SK-N-SH (cell line): ENCODE measurements around the gene CFAP100. TPM values are rescaled to one million over a fixed set of nuclear protein-coding genes. Genes with fewer than 3 reads are reported as not detected.

Experiments
- CTCF ChIA-PET: fragments of 300-600, 350-600 bp; formaldehyde crosslinking; extraction: SDS; loops from one replicate; lab custom pipeline; 2021; lab: Yijun Ruan, JAX
- POLR2A ChIA-PET: fragments of 350-600 bp; sonication (Branson Sonifier 250); formaldehyde crosslinking; extraction: SDS; loops from one replicate; lab custom pipeline; 2020; ENCODE audit warnings: antibody characterized with exemption, inconsistent platforms; lab: Yijun Ruan, JAX
- DNase-seq: peaks from one replicate; pipeline ENCODE4 v3.0.0; 2012
- H2AFZ ChIP-seq: fragments of 200-600 bp; sonication (generic); 2 replicates; pipeline ENCODE4 v1.8.1; 2016; ENCODE audit warnings: antibody characterized with exemption, mild to moderate bottlenecking, low read depth
- H3F3A ChIP-seq: fragments of 200-600 bp; sonication (generic); replicated peaks from 2 replicates; pipeline ENCODE3; 2016; ENCODE audit warnings: antibody characterized with exemption, mild to moderate bottlenecking; ENCODE audit not compliant: insufficient read depth
- H3K27ac ChIP-seq, 2 experiments: fragments of 200-500 bp in 1 of 2; fragments of 200-600 bp in 1 of 2; sonication (Bioruptor generic) in 1 of 2; sonication (generic), shearing (Covaris generic) in 1 of 2; 2 replicates each; pipeline versions ENCODE4 v1.5.1 to v1.6.1; 2014 to 2016; ENCODE audit warnings: low read depth in 2 of 2, inconsistent platforms in 1 of 2, low read length in 1 of 2, mild to moderate bottlenecking in 1 of 2, mixed read lengths in 1 of 2
- H3K27me3 ChIP-seq: fragments of 200-600 bp; sonication (generic), shearing (Covaris generic); 2 replicates; pipeline ENCODE4 v1.6.1; 2016; ENCODE audit warnings: mixed run types; ENCODE audit not compliant: insufficient read depth
- H3K36me3 ChIP-seq, 2 experiments: fragments of 200-500 bp in 1 of 2; fragments of 200-600 bp in 1 of 2; sonication (Bioruptor generic) in 1 of 2; sonication (generic) in 1 of 2; replicated peaks in 1 of 2; 2 replicates each; pipeline versions ENCODE3 to v1.5.1; 2014 to 2016; ENCODE audit warnings: low read length in 1 of 2, mild to moderate bottlenecking in 1 of 2; ENCODE audit not compliant: insufficient read depth in 2 of 2, control insufficient read depth in 1 of 2
- H3K4me1 ChIP-seq, 2 experiments: fragments of 200-500 bp in 1 of 2; fragments of 200-600 bp in 1 of 2; sonication (Bioruptor generic) in 1 of 2; sonication (generic), shearing (Covaris generic) in 1 of 2; 2 replicates each; pipeline versions ENCODE4 v1.5.1 to v1.6.1; 2014 to 2016; ENCODE audit warnings: low read depth in 1 of 2, low read length in 1 of 2, mixed run types in 1 of 2; ENCODE audit not compliant: insufficient read depth in 2 of 2, control insufficient read depth in 1 of 2
- H3K4me2 ChIP-seq: fragments of 200-600 bp; sonication (generic), shearing (Covaris generic); 2 replicates; pipeline ENCODE4 v1.6.1; 2017; ENCODE audit warnings: mixed run types
- H3K4me3 ChIP-seq, 2 experiments: fragments of 200-500 bp in 1 of 2; fragments of 200-600 bp in 1 of 2; sonication (Bioruptor generic) in 1 of 2; sonication (generic), shearing (Covaris generic) in 1 of 2; 2 replicates each; pipeline versions ENCODE4 v1.5.1 to v1.8.1; 2014 to 2016; ENCODE audit warnings: low read depth in 2 of 2, inconsistent platforms in 1 of 2, low read length in 1 of 2, mild to moderate bottlenecking in 1 of 2, mixed read lengths in 1 of 2, moderate library complexity in 1 of 2
- H3K79me2 ChIP-seq: fragments of 200-600 bp; sonication (generic); 2 replicates; pipeline ENCODE4 v1.8.1; 2017; ENCODE audit warnings: mild to moderate bottlenecking; ENCODE audit not compliant: insufficient read depth
- H3K9ac ChIP-seq: fragments of 200-600 bp; sonication (generic); 2 replicates; pipeline ENCODE4 v1.6.1; 2017; ENCODE audit warnings: mixed run types
- H3K9me2 ChIP-seq: fragments of 200-600 bp; sonication (generic); 2 replicates; pipeline ENCODE4 v1.6.1; 2017; ENCODE audit warnings: mixed run types
- H3K9me3 ChIP-seq: fragments of 200-600 bp; sonication (generic); 2 replicates; pipeline ENCODE4 v1.6.1; 2017; ENCODE audit warnings: mixed run types, mild to moderate bottlenecking, moderate library complexity
- H4K20me1 ChIP-seq: fragments of 200-600 bp; sonication (generic); 2 replicates; pipeline ENCODE4 v1.6.1; 2017; ENCODE audit warnings: mild to moderate bottlenecking, mixed run types; ENCODE audit not compliant: insufficient read depth
- CTCF ChIP-seq: fragments of 200-600 bp; sonication (generic); IDR thresholded peaks from 2 replicates; pipeline ENCODE4 v1.6.1; 2017; ENCODE audit warnings: antibody characterized with exemption, mild to moderate bottlenecking, moderate library complexity
- ELF1 ChIP-seq: IDR thresholded peaks from 2 replicates; pipeline ENCODE4 v1.4.0; 2012
- EZH2phosphoT487 ChIP-seq: fragments of 200-600 bp; sonication (generic); IDR thresholded peaks from 2 replicates; pipeline ENCODE4 v1.6.1; 2017; ENCODE audit warnings: low read depth, mixed run types, mild to moderate bottlenecking, antibody characterized with exemption, moderate library complexity, borderline replicate concordance
- FOSL2 ChIP-seq: IDR thresholded peaks from 2 replicates; pipeline ENCODE4 v1.4.0; 2012; ENCODE audit warnings: low read depth, mild to moderate bottlenecking, moderate library complexity, borderline replicate concordance
- FOXM1 ChIP-seq: IDR thresholded peaks from 2 replicates; pipeline ENCODE4 v1.4.0; 2012; ENCODE audit warnings: low read depth, mild to moderate bottlenecking
- GABPA ChIP-seq: IDR thresholded peaks from 2 replicates; pipeline ENCODE4 v1.4.0; 2012; ENCODE audit warnings: low read depth, mild to moderate bottlenecking
- IRF3 ChIP-seq: fragments of 150-350 bp; IDR thresholded peaks from 2 replicates; pipeline ENCODE4 v1.6.1; 2016; ENCODE audit warnings: mild to moderate bottlenecking, low read depth, low read length
- JUND ChIP-seq: IDR thresholded peaks from 2 replicates; pipeline ENCODE4 v1.4.0; 2012
- MEF2A ChIP-seq: IDR thresholded peaks from 2 replicates; pipeline ENCODE4 v1.4.0; 2012; ENCODE audit warnings: low read depth, borderline replicate concordance
- PBX3 ChIP-seq: IDR thresholded peaks from 2 replicates; pipeline ENCODE4; 2012
- RAD21 ChIP-seq: IDR thresholded peaks from 2 replicates; pipeline ENCODE4 v1.6.1; 2012; ENCODE audit warnings: mild to moderate bottlenecking, low read length
- RXRA ChIP-seq: IDR thresholded peaks from 2 replicates; pipeline ENCODE4 v1.4.0; 2012; ENCODE audit warnings: low read depth, mild to moderate bottlenecking, borderline replicate concordance
- SIN3A ChIP-seq: IDR thresholded peaks from 2 replicates; pipeline ENCODE4 v1.6.1; 2012; ENCODE audit warnings: low read depth, mild to moderate bottlenecking, low read length, moderate library complexity, borderline replicate concordance
- SMC3 ChIP-seq: IDR thresholded peaks from 2 replicates; pipeline ENCODE4 v1.6.1; 2012; ENCODE audit warnings: low read depth, low read length, improper control_type of control experiment
- TCF12 ChIP-seq: IDR thresholded peaks from 2 replicates; pipeline ENCODE4 v1.4.0; 2012
- USF2 ChIP-seq: fragments of 150-350 bp; IDR thresholded peaks from 2 replicates; pipeline ENCODE4 v1.6.1; 2017; ENCODE audit warnings: antibody characterized with exemption, low read length, low read depth, borderline replicate concordance
- YY1 ChIP-seq: IDR thresholded peaks from 2 replicates; pipeline ENCODE4 v1.4.0; 2012; ENCODE audit warnings: low read depth, mild to moderate bottlenecking
- ZBTB33 ChIP-seq: IDR thresholded peaks from 2 replicates; pipeline ENCODE4 v1.4.0; 2012; ENCODE audit warnings: low read depth, borderline replicate concordance
- WGBS: methylation state at CpG from one replicate; pipeline ENCODE4 v1.1.6; 2017; ENCODE audit warnings: low lambda C conversion rate; 5-methylcytosine and 5-hydroxymethylcytosine counted together
- polyA plus RNA-seq, 3 experiments: library from polyadenylated mRNA; depleted of rRNA; stranded (reverse); fragments of >200 nt; gene quantifications; 2 replicates each; pipeline ENCODE4 v1.2.3, GENCODE V29; 2012

Gene CFAP100
- polyA plus RNA-seq, 1 of the 3 experiments (the other 2 are of a cell fraction), result not detected

GRCh38 chr3:126448136-126448892, 53.6 kb downstream of the CFAP100 start:
- CTCF ChIA-PET, result interaction anchor here (0.6 kb wide), 1 partner anchor 26 kb away, joined by 3 read pairs; no protein-coding TSS in a partner anchor
- no peaks in the 10 kb centered on the region for H3K9me2 ChIP-seq

GRCh38 chr3:126448893-126449180, 54.1 kb downstream of the CFAP100 start:
- H3K36me3 ChIP-seq, result peaks cover 24 to 35% of the 10 kb centered on the region in 2 experiments
- H3K9me3 ChIP-seq, result no peaks in the 10 kb centered on the region
- H3K27ac ChIP-seq, result no peak overlapping the region
- no peak overlapping the region for H3K9ac ChIP-seq
- CTCF ChIA-PET, result no interaction called here
- H3K4me2 ChIP-seq, result no peak overlapping the region
- H3K4me3 ChIP-seq, result no peak overlapping the region
- no peaks in the 10 kb centered on the region for H3K79me2 ChIP-seq
- H3K27me3 ChIP-seq, result no peaks in the 10 kb centered on the region
- POLR2A ChIA-PET, result no interaction called here
- H3K9me2 ChIP-seq, result no peaks in the 10 kb centered on the region
- no peaks in the 10 kb centered on the region for H3F3A ChIP-seq
- H3K4me1 ChIP-seq, result no peaks in the 10 kb centered on the region; a peak in 1 of 4 replicates
- WGBS, result 100% methylated on average over 1 of the region's 8 CpGs
- DNase-seq, result no peak
- no peak overlapping the region for H2AFZ ChIP-seq
- no peaks in the 10 kb centered on the region for H4K20me1 ChIP-seq
- TF ChIP-seq ELF1 (no peak), FOXM1 (no peak), USF2 (no peak), CTCF (no peak), PBX3 (no peak), GABPA (no peak), EZH2phosphoT487 (no peak), TCF12 (no peak), ZBTB33 (no peak)

More at GRCh38 chr3:126448136-126448892, 53.6 kb downstream of the CFAP100 start:
- H3K9me3 ChIP-seq, result no peaks in the 10 kb centered on the region
- H3K4me1 ChIP-seq, result no peaks in the 10 kb centered on the region; a peak in 1 of 4 replicates
- no peaks in the 10 kb centered on the region for H4K20me1 ChIP-seq
- peaks cover 24 to 35% of the 10 kb centered on the region in 2 experiments for H3K36me3 ChIP-seq
- no peaks in the 10 kb centered on the region for H3F3A ChIP-seq
- TF ChIP-seq FOXM1 (no peak), JUND (no peak), SIN3A (no peak), YY1 (no peak), IRF3 (no peak), FOSL2 (no peak), SMC3 (no peak), GABPA (no peak), RXRA (no peak), RAD21 (no peak), MEF2A (no peak)
- no peaks in the 10 kb centered on the region for H3K79me2 ChIP-seq
- WGBS, result 90% methylated on average over 16 of the region's 17 CpGs
- POLR2A ChIA-PET, result no interaction called here
- no peaks in the 10 kb centered on the region for H3K27me3 ChIP-seq
- H3K9ac ChIP-seq, result no peak overlapping the region
- DNase-seq, result no peak
- H3K4me3 ChIP-seq, result no peak overlapping the region
- H3K27ac ChIP-seq, result no peak overlapping the region
- no peak overlapping the region for H2AFZ ChIP-seq
- H3K4me2 ChIP-seq, result no peak overlapping the region
